Measurements from ENCODE around the gene F5. TPM values are rescaled to one million over a fixed set of nuclear protein-coding genes. Genes with fewer than 3 reads are reported as not detected.
"Not testable (repeated sequence)": the region's sequence is repeated elsewhere in the genome, so short reads cannot be mapped to it uniquely, and the experiment has no call there.

F5 gene
- total RNA-seq, 1 donor from 2014 or later = 21.2 TPM

DNA sequence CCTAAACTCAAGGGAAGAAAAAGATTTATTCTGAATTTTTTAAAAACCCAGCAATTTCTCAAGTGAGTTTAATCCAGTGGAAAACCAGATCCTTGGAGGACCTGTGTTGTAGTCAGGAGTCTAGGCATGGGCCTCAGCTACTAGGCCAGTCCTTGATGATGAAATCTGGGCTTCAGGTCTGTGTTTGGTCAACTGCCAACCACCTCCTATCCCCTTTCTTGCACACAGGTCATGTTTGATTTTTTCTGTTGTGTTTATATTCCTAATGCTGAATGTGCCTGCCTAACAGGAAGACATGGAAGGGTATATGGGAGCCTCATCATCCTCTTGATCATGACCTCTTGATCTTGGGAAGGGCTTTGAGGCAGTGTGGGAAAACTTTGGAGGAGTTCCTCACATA, 62.4 kb downstream of the F5 start:
- ATAC-seq (ENCODE audit: poor library complexity) (no peak), DNase-seq (no peak)
- intact Hi-C loops (cut with DNase I) = no loop called here

DNA sequence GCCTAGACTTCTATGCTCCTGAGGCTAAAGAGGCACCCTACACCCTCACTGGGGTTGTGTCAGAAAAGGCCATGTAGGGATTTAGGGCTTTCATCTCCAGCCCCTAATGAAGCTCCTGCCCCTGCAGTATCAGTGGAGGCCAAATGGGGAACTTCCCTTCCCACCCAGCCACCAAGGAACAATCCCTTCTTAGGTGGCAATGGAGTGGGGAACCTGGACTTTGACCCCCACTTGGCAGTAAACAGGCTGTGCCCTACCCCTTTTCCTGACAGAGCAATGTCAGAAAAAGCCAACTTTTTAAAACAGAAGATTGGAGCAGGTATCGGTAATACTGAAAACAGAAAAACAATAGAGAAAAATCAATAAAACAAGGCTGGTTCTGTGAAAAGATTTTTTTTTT, 65.1 kb downstream of the F5 start:
- ATAC-seq (ENCODE audit: poor library complexity) (no peak), DNase-seq (no peak)
- intact Hi-C loops (cut with DNase I) = no loop called here

DNA sequence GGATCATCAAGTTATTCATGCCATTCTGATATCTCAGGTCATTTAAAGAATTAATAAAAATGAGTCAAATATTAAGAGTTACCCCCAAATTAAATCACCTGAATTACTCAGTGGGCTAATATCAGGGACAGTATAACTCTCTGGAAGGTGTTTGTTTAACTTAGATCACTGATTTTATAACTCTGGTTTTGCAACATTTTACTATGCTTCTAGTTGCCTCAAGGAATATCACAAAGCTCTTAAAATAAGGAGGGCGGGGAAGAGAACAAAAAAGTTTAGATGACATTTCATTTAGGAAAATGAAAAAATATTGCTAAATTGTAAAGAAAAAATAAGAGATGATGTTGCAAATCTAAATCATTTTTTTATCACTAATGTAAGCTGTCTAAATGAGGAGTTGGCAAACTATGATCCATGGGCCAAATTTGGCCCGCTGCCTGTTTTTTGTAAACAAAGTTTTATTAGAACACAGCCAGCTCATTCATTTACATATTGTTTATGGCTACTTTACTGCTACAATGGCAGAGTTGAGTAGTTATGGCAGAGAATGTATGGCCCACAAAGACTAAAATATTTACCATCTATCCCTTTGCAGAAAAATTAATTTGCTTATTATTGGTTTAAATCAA, 68.6 kb downstream of the F5 start:
- DNase-seq = no peak
- no peak for ATAC-seq (ENCODE audit: poor library complexity)
- intact Hi-C loops (cut with DNase I) = no loop called here

DNA sequence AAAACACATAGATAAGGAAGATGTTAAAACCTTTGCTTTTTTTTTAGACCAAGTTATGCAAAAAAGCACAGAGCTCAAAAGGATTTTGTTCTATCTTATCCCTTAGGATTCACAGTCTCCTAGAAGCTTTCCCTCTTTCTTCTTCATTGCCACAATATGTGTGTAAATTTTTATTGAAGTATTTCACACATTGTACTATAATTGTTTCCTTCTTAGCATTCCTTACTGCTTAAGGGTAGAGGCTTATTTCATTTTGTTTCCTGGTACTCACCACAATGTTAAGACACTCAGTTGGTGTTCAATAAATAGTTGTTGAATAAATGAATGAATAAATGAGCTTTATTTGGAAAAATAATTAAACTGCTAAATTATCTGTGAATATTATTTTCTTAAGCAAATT, 70.6 kb downstream of the F5 start:
- intact Hi-C loops (cut with DNase I) = no loop called here
- no peak for DNase-seq
- ATAC-seq (ENCODE audit: poor library complexity) = no peak

DNA sequence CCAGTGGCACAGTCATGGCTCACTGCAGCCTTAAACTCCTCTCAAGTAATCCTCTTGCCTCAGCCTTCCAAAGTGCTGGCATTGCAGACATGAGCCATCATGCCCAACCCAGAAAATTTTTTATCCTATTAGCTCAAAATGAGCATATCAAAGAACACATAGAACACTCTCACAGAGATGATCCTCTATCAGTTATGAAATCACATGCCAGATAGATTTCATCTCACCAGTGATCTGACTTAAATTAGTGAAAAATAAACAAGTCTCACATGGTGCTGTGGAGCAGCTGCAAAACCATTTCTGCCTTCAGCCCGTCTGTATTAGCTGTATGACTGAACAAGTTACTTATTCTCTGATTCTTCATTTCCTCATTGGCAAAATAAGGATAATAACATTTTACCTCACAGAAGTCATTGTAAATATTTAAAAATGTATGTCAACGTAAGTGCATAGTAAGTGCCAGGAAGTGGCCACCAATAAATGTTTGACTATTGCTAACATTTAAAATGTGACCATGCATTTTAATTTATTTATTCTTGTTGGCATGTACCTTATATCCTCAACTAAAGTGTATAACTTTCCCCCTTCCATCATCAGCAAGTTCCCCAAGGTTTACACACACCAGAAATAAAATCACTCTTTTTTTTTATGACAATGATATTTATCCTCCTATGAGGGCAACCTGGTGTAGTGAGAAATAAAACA, 71.6 kb downstream of the F5 start:
- ATAC-seq (ENCODE audit: poor library complexity) (no peak), DNase-seq (no peak)
- intact Hi-C loops (cut with DNase I) = no loop called here

DNA sequence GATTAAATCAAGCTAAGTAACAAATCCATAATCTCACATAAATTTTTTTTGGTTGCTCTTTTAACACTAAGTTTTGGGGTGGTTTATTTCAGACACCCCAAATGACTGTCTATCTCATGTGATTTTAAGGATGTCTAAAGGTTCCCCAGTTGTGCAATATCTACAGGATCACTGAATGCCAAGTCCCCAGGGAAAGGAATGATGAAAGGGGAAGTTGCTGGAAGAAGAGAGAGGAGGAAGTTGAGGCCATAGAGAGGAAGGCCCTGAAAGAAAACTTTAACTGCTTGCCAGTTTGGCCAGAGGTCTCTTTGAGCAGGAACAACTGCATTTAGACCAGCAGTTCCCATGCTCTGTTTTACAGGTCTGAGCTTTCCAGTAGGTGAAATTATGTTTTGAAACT, 73.1 kb downstream of the F5 start:
- ATAC-seq (ENCODE audit: poor library complexity) = peak; percentile 65
- intact Hi-C loops (cut with DNase I) = no loop called here
- DNase-seq = no peak

DNA sequence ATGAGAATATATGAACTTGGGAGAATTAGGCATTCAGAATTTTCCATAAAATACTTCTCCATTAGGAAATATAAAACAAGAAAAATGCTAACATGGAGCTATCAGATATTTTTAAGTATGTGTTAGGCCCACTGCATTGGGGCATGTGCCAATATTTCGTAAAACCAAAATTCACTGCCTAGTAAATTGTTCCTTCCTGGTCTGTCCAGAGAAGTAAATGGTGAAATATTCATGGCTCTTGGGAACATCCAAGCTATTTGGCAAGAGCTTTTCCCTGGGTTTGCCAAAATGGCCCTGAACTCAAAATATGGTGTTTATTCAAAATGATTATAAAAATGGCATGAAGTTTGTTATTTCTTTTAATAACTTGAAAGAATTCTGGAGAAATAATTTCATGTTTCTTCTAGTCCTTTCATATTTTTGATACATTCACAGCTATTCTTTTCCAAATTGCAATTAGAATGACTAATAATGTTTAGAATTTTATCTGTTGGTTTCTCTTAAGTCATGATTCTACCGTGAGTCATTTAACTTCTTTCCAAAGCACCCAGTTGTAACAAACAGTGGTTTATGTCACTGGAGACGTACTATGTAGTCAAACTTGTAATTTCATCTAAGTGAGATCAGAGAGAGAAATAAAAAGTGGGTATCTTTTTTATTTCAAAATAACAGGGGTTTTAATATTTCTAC, 74.8 kb downstream of the F5 start:
- intact Hi-C loops (cut with DNase I) = no loop called here
- ATAC-seq (ENCODE audit: poor library complexity) (peak; percentile 83), DNase-seq (no peak)

DNA sequence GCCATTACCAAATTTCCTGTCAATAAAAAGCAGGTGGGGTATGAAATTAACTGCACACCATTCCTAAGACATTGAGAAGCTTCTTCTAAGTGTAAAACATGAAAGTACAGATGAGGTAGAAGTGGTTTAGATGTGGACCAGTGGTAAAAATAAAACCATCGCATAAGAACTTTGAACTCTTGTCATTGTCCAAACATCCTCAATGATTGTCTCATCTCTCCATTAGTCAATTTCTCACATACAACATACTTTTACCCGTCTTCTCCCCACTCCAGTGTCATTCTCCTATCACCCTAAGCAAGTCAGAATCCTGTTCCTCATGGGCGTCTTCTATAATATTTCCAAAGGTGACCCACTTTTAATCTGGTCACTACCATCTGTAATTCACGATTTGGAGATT, 76.2 kb downstream of the F5 start:
- intact Hi-C loops (cut with DNase I) = no loop called here
- DNase-seq (no peak), ATAC-seq (ENCODE audit: poor library complexity) (no peak)

DNA sequence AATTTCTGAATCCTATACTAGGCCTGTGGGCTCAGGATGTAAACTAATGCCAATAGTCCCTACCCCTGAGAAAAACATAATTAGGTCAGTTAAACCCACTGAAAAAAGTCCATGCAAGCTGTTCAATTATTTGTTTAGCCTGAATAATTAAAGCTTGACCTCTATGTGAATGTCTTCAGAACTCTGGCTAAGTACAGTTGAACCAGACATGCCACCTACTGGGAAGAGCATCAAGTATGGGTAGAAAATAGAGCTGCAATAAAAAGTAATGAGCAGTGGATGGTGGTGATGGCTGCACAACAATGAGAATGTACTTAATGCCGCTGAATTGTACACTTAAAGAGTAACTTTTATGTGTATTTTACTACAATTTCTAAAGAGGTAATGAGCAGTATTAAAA, 76.9 kb downstream of the F5 start:
- peak; percentile 67 for ATAC-seq (ENCODE audit: poor library complexity)
- intact Hi-C loops (cut with DNase I) = no loop called here
- DNase-seq = no peak

DNA sequence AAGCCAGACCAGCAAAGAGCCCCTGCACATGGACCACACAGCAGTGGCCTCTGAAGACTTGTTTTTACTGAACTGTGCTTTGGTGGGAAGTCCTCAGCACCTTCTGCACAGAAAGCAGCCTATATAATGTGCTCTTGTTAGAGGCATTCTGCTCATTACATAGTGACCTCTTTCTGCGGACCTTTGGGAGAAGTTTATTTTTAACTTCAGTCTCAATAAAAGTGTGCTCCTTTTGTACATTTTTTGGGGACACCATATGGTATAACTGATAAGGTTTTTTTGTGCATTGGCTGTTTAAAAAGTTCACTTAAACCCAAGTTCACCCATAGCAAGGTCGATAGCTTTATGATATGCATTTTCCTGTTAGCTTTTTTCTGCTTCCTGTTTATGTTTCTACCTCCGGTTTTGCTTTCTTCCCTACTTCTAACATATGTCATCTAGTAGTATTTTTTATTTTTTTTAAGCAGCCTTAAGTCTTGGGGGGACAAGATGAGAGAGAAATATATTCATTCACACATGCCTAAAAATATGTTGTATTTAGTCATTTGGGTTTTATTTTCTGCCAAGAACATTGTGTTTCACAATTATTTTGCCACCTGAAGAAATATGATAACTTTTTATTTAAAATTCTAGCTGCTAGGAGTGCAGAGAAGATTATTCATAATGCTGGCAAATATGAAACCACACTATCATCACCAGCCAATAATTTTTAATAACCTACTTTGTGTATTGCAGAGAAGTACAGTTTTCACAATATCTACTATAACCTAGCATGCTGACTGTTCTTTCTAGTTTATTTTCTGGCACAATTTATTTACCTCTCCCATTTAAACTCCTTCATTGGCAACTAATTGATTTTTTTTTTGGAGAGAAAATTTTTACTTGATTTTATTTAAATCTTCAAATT, 77.6 kb downstream of the F5 start:
- ATAC-seq (ENCODE audit: poor library complexity) = no peak
- intact Hi-C loops (cut with DNase I) = no loop called here
- DNase-seq = no peak

DNA sequence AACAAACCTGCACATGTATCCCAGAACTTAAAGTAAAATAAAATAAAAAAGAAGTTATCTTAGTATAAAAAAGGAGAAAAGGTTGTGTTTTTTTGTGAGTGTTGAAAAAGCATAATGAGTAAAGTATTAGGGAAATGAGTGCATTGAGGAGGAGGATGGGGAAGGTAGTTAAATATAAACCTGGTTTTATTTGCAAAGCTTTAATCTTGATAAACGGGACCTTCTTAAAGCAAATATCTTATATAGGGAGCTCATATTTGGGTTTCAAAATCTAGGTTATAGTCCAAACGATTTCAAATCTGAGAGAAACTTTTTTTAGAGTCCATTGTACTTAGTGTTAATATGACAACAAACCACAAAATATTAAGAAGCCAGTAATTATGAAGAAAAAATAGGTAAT, 78.9 kb downstream of the F5 start:
- DNase-seq = no peak
- no peak for ATAC-seq (ENCODE audit: poor library complexity)
- intact Hi-C loops (cut with DNase I) = no loop called here

DNA sequence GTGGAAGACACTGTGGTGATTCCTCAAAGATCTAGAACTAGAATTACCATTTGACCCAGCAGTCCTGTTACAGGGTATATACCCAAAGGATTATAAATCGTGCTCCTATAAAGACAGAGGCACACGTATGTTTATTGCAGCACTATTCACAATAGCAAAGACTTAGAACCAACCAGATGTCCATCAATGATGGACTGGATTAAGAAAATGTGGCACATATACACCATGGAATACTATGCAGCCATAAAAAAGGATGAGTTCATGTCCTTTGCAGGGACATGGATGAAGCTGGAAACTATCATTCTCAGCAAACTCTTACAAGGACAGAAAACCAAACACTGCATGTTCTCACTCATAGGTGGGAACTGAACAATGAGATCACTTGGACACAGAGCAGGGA, 82.7 kb downstream of the F5 start:
- DNase-seq; intact Hi-C loops (cut with DNase I); ATAC-seq (ENCODE audit: poor library complexity): not testable (repeated sequence)

DNA sequence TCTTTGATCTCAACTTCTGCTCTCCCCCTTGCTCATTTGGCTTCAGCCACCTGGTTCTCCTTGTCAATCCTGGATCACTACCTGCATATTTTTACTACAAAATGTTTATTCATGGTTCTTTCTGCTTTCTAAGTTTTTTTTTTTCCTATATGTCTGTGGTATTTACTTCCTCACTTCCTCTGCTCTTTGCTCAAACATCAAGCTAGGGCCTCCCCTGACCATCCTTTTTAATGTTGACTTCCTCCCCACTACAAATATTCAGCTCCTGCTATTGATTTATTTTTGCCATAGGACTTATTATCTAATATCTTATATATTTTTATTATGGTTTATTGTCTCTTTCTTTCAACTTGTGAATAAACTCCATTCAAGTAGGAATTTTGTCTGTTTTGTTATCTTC, 86.5 kb downstream of the F5 start:
- ATAC-seq (ENCODE audit: poor library complexity) (no peak), DNase-seq (no peak)
- intact Hi-C loops (cut with DNase I) = no loop called here

DNA sequence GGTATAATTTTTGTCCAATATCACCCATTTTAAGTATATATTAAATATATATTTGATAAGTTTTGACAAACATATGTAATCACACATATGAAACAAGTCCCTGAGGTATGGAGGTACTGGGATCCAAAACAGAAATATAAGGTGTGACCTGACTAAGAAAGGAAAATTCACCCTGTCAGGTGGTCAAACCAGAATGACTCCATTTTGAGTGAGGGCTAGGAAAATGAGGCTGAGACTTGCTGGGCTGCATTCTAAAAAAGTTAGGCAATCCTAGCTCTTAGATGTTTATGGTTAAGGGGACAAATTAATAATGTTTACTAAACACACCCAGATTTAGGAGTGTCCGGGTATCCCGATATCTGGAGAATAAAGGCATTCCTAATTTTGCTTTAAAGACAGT, 89.0 kb downstream of the F5 start:
- intact Hi-C loops (cut with DNase I) = no loop called here
- DNase-seq (no peak), ATAC-seq (ENCODE audit: poor library complexity) (no peak)

DNA sequence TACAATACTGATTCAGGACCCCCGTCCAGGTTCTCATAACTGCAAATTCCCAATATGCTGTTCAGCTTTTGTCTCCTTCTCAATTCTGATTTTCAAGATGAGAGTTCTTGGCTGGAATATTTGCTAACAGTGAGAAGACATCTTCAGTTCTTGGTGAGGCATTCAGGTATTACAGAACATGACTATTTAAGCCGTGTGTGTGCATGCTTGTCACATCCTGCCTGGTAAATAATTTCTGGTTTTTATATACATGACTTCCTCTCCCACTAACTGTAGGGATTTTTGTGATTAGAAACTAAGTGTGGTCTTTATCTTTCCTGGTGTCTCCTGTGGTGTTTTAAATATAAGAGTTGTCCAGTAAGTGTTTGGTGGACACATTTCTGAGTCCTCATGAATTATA, 90.4 kb downstream of the F5 start:
- intact Hi-C loops (cut with DNase I) = no loop called here
- DNase-seq = no peak
- no peak for ATAC-seq (ENCODE audit: poor library complexity)

DNA sequence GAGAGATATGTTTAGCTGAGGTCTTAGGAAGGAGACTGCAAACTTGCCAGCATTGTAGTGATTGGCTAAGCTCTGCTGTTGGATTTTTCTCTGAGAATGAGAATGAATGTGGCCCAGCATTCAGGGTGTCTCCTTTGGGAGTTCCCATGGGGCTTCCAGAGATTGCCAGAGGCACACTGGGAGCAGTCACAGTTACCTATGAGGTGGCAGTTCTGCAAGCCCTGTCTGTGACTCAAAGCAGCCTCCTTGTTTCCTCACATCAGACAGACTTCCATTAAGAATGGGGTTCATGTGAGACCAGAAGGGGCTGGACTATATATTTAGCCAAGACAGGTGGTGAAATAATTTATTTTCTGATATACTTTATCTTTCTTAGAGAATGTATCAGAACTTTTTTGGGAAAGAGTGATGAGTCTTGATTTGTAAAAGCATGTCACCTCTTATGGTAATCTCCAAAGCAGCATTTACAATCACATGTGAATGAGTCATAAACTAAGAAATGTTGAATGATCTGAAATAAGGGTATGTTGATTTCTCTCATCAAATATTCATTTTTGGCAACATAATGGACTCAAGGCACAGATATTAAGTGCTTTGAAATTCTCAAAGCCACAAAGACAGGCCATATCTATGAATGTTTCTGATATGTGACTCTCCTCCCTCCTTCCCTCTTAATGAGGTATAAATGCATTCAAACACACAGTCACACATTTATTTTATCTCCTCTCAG, 91.1 kb downstream of the F5 start:
- intact Hi-C loops (cut with DNase I) = no loop called here
- DNase-seq (no peak), ATAC-seq (ENCODE audit: poor library complexity) (no peak)

DNA sequence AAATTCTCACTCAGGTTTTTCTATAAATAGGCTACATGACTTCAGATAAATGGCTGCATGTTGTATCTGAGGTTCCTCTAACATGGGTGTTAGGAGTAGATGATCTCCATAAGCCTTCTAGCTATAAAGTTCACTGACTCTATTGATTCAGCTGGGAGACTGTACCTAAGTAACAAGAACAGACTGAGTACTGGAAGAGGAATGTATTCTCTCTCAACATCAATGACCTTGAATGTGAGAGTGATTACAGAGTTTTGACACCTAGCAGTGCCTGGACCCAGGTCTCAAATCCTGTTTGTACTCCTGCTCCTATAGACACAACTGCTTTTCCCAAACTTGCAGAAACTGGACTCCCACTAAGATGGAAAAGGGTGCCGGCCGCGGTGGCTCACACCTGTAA, 91.9 kb downstream of the F5 start:
- no peak for ATAC-seq (ENCODE audit: poor library complexity)
- intact Hi-C loops (cut with DNase I) = no loop called here
- no peak for DNase-seq

DNA sequence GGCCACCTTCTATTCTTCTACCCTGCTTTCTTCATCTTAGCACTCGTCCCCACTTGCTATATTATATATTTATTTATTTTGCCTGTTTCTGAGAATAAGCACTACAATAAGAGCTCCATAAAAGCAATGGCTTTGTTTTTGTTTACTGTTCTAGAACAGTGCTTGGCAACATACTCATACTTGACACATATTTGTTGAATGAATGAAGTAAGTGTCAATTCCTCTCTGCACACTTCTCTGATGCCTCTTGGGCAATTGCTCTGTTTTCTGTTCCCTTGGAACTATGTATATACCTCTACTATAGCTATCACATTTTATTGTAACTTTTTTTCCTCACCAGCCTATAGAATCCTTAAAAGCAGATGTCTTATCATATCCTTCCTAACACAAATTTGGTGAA, 93.0 kb downstream of the F5 start:
- intact Hi-C loops (cut with DNase I) = no loop called here
- DNase-seq (no peak), ATAC-seq (ENCODE audit: poor library complexity) (no peak)

DNA sequence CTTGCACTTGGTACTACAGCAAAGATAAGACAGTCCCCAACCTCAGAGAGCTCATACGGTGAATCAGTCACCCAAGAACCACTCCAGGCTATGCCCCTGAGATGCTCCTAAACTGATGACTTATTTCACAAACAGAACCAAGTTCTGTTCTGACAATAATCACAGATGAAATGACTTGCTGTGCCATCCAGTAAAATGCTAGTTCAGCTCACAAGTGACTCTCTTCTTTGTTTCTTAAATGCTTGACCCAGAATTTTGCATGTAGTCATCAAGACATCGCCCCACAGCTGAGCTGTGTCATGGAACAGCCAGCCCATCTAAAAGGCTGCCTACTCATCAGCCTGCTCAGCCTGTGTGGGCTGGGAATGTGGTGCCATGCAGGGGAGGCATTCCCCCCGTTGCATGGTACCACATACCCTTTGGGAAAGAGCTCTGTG, 94.4 kb downstream of the F5 start:
- ATAC-seq (ENCODE audit: poor library complexity) (no peak), DNase-seq (no peak)
- intact Hi-C loops (cut with DNase I) = no loop called here
